Activated T-cell treated with anti-CD3 and anti-CD28 coated beads, Interleukin-2, amount 50 U/mL, for 4 hours (primary cell): Measurements from ENCODE around the gene DPYSL4. TPM values are rescaled to one million over a fixed set of nuclear protein-coding genes. Genes with fewer than 3 reads are reported as not detected.
A peak's percentile ranks its signal among the peaks of the same experiment; 100 is the strongest.

Experiments
- ATAC-seq, 2 donors: fragments of 200-7000 bp; cut with Tn5 transposase; one replicate each; pipeline ENCODE4 v1.10.0; 2021
- DNase-seq: peaks from one replicate; pipeline ENCODE4 v3.0.0-alpha.2; 2020
- H3K27me3 Mint-ChIP-seq: one replicate; pipeline ENCODE4 v1.8.0; 2021; ENCODE audit warnings: low read depth, mixed read lengths
- H3K36me3 Mint-ChIP-seq: one replicate; pipeline ENCODE4 v1.8.0; 2022; ENCODE audit warnings: mixed read lengths; ENCODE audit not compliant: insufficient read depth
- H3K4me1 Mint-ChIP-seq: one replicate; pipeline ENCODE4 v1.8.0; 2021; ENCODE audit warnings: low read depth, mixed read lengths
- H3K4me3 Mint-ChIP-seq: one replicate; pipeline ENCODE4 v1.8.0; 2021; ENCODE audit warnings: mild to moderate bottlenecking, moderate library complexity, mixed read lengths
- H3K9me3 Mint-ChIP-seq: one replicate; pipeline ENCODE4 v1.8.0; 2021; ENCODE audit warnings: mixed read lengths
- total RNA-seq, 3 donors: library from RNA; stranded (reverse); gene quantifications; one replicate each; pipeline ENCODE4 v1.2.1, GENCODE V29; 2021

DPYSL4 gene
- total RNA-seq, 3 donors from 2014 or later, result 1.6 to 6.3 (median 3.4) TPM

- Mint-ChIP-seq H3K36me3 (no peaks in the 10 kb centered on the region), H3K4me3 (no peak overlapping the region), H3K9me3 (peaks cover 3% of the 10 kb centered on the region), H3K27me3 (no peaks in the 10 kb centered on the region), H3K4me1 (no peaks in the 10 kb centered on the region)
- peak; percentile 49 for DNase-seq
- peak; percentile 94 for ATAC-seq
Observed at GRCh38 chr10:132223156-132223590, 36.4 kb downstream of the DPYSL4 start.

GRCh38 chr10:132223611-132224342 lies 37.0 kb downstream of the DPYSL4 start:
- no peak for ATAC-seq
- Mint-ChIP-seq H3K36me3 (no peaks in the 10 kb centered on the region), H3K27me3 (no peaks in the 10 kb centered on the region), H3K4me1 (peaks cover under 1% of the 10 kb centered on the region), H3K9me3 (peaks cover under 1% of the 10 kb centered on the region), H3K4me3 (no peak overlapping the region)
- no peak for DNase-seq

GRCh38 chr10:132224343-132225072 lies 37.8 kb downstream of the DPYSL4 start:
- ATAC-seq (no peak), DNase-seq (no peak)
- Mint-ChIP-seq H3K36me3 (no peaks in the 10 kb centered on the region), H3K9me3 (no peaks in the 10 kb centered on the region), H3K4me1 (peaks cover 3% of the 10 kb centered on the region), H3K4me3 (no peak overlapping the region), H3K27me3 (no peaks in the 10 kb centered on the region)

- Mint-ChIP-seq H3K9me3 (no peaks in the 10 kb centered on the region), H3K4me1 (peaks cover 9% of the 10 kb centered on the region), H3K36me3 (no peaks in the 10 kb centered on the region), H3K27me3 (no peaks in the 10 kb centered on the region), H3K4me3 (no peak overlapping the region)
- DNase-seq (no peak), ATAC-seq (no peak)
Observed at GRCh38 chr10:132225073-132225848, 38.5 kb downstream of the DPYSL4 start.

- no peaks in the 10 kb centered on the region for H3K9me3 Mint-ChIP-seq
- peaks cover 13% of the 10 kb centered on the region for H3K4me1 Mint-ChIP-seq
- H3K27me3 Mint-ChIP-seq, result no peaks in the 10 kb centered on the region
- no peaks in the 10 kb centered on the region for H3K36me3 Mint-ChIP-seq
- DNase-seq, result no peak
- ATAC-seq, result no peak
- no peak overlapping the region for H3K4me3 Mint-ChIP-seq
Observed at GRCh38 chr10:132225849-132226205, 39.1 kb downstream of the DPYSL4 start.

GRCh38 chr10:132226586-132227405 lies 40.0 kb downstream of the DPYSL4 start:
- Mint-ChIP-seq H3K27me3 (no peaks in the 10 kb centered on the region), H3K4me3 (no peak overlapping the region), H3K4me1 (peaks cover 21% of the 10 kb centered on the region), H3K36me3 (no peaks in the 10 kb centered on the region), H3K9me3 (no peaks in the 10 kb centered on the region)
- DNase-seq (no peak), ATAC-seq (no peak)

GRCh38 chr10:132227851-132228390 lies 41.2 kb downstream of the DPYSL4 start:
- no peak for ATAC-seq
- DNase-seq, result no peak
- Mint-ChIP-seq H3K27me3 (no peaks in the 10 kb centered on the region), H3K4me3 (no peak overlapping the region), H3K4me1 (peaks cover 32% of the 10 kb centered on the region), H3K9me3 (no peaks in the 10 kb centered on the region), H3K36me3 (no peaks in the 10 kb centered on the region)

- DNase-seq (no peak), ATAC-seq (no peak)
- H3K27me3 Mint-ChIP-seq, result no peaks in the 10 kb centered on the region
- H3K4me1 Mint-ChIP-seq, result peaks cover 33% of the 10 kb centered on the region
- H3K4me3 Mint-ChIP-seq, result no peak overlapping the region
- no peaks in the 10 kb centered on the region for H3K9me3 Mint-ChIP-seq
- H3K36me3 Mint-ChIP-seq, result no peaks in the 10 kb centered on the region
Observed at GRCh38 chr10:132228616-132229015, 41.9 kb downstream of the DPYSL4 start.

- H3K9me3 Mint-ChIP-seq, result no peaks in the 10 kb centered on the region
- H3K27me3 Mint-ChIP-seq, result no peaks in the 10 kb centered on the region
- ATAC-seq, result no peak
- peaks cover 33% of the 10 kb centered on the region for H3K4me1 Mint-ChIP-seq
- H3K36me3 Mint-ChIP-seq, result no peaks in the 10 kb centered on the region
- no peak for DNase-seq
- no peak overlapping the region for H3K4me3 Mint-ChIP-seq
Observed at GRCh38 chr10:132229096-132229495, 42.3 kb downstream of the DPYSL4 start.

- ATAC-seq (peak; percentile 54 to 55), DNase-seq (no peak)
- H3K4me1 Mint-ChIP-seq, result peaks cover 33% of the 10 kb centered on the region
- no peaks in the 10 kb centered on the region for H3K27me3 Mint-ChIP-seq
- no peaks in the 10 kb centered on the region for H3K9me3 Mint-ChIP-seq
- peak overlapping the region; percentile 81 for H3K4me3 Mint-ChIP-seq
- no peaks in the 10 kb centered on the region for H3K36me3 Mint-ChIP-seq
Observed at GRCh38 chr10:132229834-132230556, 43.2 kb downstream of the DPYSL4 start.

- H3K4me1 Mint-ChIP-seq, result peaks cover 33% of the 10 kb centered on the region
- H3K4me3 Mint-ChIP-seq, result peak overlapping the region; percentile 81
- no peaks in the 10 kb centered on the region for H3K27me3 Mint-ChIP-seq
- ATAC-seq (no peak), DNase-seq (no peak)
- no peaks in the 10 kb centered on the region for H3K9me3 Mint-ChIP-seq
- H3K36me3 Mint-ChIP-seq, result no peaks in the 10 kb centered on the region
Observed at GRCh38 chr10:132230557-132231210, 43.9 kb downstream of the DPYSL4 start.

- peaks cover 33% of the 10 kb centered on the region for H3K4me1 Mint-ChIP-seq
- no peaks in the 10 kb centered on the region for H3K27me3 Mint-ChIP-seq
- ATAC-seq (no peak), DNase-seq (no peak)
- H3K4me3 Mint-ChIP-seq, result no peak overlapping the region
- no peaks in the 10 kb centered on the region for H3K36me3 Mint-ChIP-seq
- H3K9me3 Mint-ChIP-seq, result no peaks in the 10 kb centered on the region
Observed at GRCh38 chr10:132231656-132232022, 44.9 kb downstream of the DPYSL4 start.
